Large intestine (tissue), 3 donors: ENCODE results near the gene HNRNPK. TPM values are rescaled to one million over a fixed set of nuclear protein-coding genes. Genes with fewer than 3 reads are reported as not detected.

Experiments
- DNase-seq, 2 donors: peaks; one replicate each; pipeline versions ENCODE4 v3.0.0 to v3.0.0-alpha.2; 2013
- H3K27ac ChIP-seq: one replicate; pipeline ENCODE4 v1.5.1; 2013; ENCODE audit warnings: low read length
- H3K27me3 ChIP-seq: 2 replicates; pipeline ENCODE4 v1.6.1; 2013; ENCODE audit warnings: low read length; ENCODE audit not compliant: control insufficient read depth, insufficient read depth
- H3K36me3 ChIP-seq: 2 replicates; pipeline ENCODE4 v1.6.1; 2013; ENCODE audit warnings: low read length; ENCODE audit not compliant: control insufficient read depth, insufficient read depth
- H3K4me1 ChIP-seq: one replicate; pipeline ENCODE4 v1.6.1; 2013; ENCODE audit warnings: low read length; ENCODE audit not compliant: control insufficient read depth, insufficient read depth
- H3K4me3 ChIP-seq: one replicate; pipeline ENCODE4 v1.5.1; 2013; ENCODE audit warnings: low read length
- H3K9me3 ChIP-seq: one replicate; pipeline ENCODE4 v1.6.1; 2013; ENCODE audit warnings: mild to moderate bottlenecking, low read depth, low read length, moderate library complexity; ENCODE audit not compliant: control insufficient read depth
- WGBS: methylation state at CpG from one replicate; pipeline ENCODE4 v1.1.5; 2013; ENCODE audit warnings: low lambda C conversion rate; ENCODE audit not compliant: insufficient coverage; 5-methylcytosine and 5-hydroxymethylcytosine counted together
- polyA plus RNA-seq: library from polyadenylated mRNA; unstranded; fragments of 120-200 nt; gene quantifications from one replicate; pipeline ENCODE4 v1.2.1, GENCODE V29; 2013

Gene HNRNPK
- polyA plus RNA-seq, 1 donor = 574 TPM

DNA sequence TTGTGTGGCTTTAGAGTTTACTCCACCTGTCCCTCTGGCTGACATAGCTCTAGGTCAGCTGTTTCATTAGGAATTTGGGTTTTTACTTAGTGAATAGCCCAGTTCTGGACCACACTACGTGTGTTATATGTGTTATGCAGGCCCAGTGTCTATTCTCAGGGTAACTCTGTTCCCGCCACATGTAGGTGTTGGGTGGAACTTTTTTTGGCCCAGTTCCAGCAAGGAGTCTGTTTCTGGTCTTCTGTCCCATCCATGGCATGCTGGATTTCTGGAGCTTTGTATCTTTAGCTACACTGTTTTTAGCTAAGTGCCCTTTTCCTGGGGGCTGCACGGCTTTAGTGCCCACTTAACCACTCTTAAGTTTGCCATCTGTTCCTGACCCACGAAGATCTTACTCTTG lies 16.1 kb upstream of the HNRNPK start:
- Histone ChIP-seq H3K4me1 (peaks cover 3% of the 10 kb centered on the region), H3K9me3 (peaks cover 2% of the 10 kb centered on the region), H3K4me3 (no peak overlapping the region), H3K27me3 (no peaks in the 10 kb centered on the region), H3K27ac (no peak overlapping the region), H3K36me3 (peaks cover 1% of the 10 kb centered on the region)
- no peak for DNase-seq
- WGBS = no CpG with 5 or more reads among the region's 4 CpGs

GRCh38 chr9:83992901-83993300 lies 12.9 kb upstream of the HNRNPK start:
- Histone ChIP-seq H3K4me3 (no peak overlapping the region), H3K27ac (no peak overlapping the region), H3K4me1 (no peaks in the 10 kb centered on the region), H3K36me3 (peaks cover 6% of the 10 kb centered on the region), H3K9me3 (peaks cover 2% of the 10 kb centered on the region), H3K27me3 (no peaks in the 10 kb centered on the region)
- DNase-seq = no peak

DNA sequence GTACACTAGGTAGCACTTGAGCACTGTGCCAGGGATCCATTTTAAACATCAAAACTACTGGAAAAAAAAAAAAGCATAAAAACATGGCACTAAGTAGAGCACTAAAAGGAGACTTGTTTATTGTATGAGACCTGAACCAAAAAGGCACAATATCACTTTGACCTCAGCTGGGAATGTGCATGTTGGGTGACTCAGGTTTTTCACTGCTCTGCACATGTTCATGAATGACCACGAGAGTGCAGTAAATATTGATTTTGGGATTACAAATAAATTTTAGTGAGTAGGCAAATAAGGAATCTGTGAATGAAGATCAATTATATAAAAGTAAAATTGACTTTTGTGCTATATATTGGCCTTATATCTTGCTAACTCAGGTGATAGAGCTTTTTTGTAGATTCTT lies 12.4 kb upstream of the HNRNPK start:
- WGBS = no CpG with 5 or more reads among the region's 1 CpG
- no peak overlapping the region for H3K27ac ChIP-seq
- no peak overlapping the region for H3K4me3 ChIP-seq
- peak; percentile 16 to 50 for DNase-seq
- no peaks in the 10 kb centered on the region for H3K27me3 ChIP-seq
- H3K36me3 ChIP-seq = peaks cover 6% of the 10 kb centered on the region
- peaks cover 2% of the 10 kb centered on the region for H3K9me3 ChIP-seq
- H3K4me1 ChIP-seq = no peaks in the 10 kb centered on the region

- no peak for DNase-seq
- Histone ChIP-seq H3K9me3 (no peaks in the 10 kb centered on the region), H3K27ac (no peak overlapping the region), H3K27me3 (no peaks in the 10 kb centered on the region), H3K4me1 (no peaks in the 10 kb centered on the region), H3K4me3 (no peak overlapping the region), H3K36me3 (peaks cover 6% of the 10 kb centered on the region)
- WGBS = no CpG with 5 or more reads among the region's 1 CpG
Measured at GRCh38 chr9:83991355-83991754, 11.3 kb upstream of the HNRNPK start.

GRCh38 chr9:83988411-83988810 lies 8.4 kb upstream of the HNRNPK start:
- no peak overlapping the region for H3K27ac ChIP-seq
- DNase-seq = no peak

DNA sequence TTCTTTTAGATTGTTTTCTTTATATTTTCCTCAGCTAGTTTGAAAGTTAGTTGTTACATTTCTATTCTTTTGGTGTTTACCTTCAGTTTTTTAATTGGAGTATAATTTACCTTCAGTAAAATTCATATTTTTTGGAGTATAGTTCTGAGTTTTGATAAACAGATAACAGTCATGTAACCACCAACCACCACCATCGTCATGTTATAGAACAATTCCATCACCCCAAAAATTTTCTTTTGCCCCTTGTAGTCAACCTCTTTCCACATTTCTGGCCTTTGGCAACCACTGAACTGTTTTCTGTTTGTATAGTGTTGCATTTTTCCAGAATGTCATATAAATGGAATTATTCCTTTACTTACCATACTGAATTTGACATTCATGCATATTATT lies 7.4 kb upstream of the HNRNPK start:
- WGBS = 100% methylated on average over 1 of the region's 1 CpG
- H3K27me3 ChIP-seq = no peaks in the 10 kb centered on the region
- DNase-seq = no peak
- H3K4me3 ChIP-seq = no peak overlapping the region
- peak overlapping the region; percentile 16 for H3K27ac ChIP-seq
- peaks cover 6% of the 10 kb centered on the region for H3K36me3 ChIP-seq
- H3K4me1 ChIP-seq = no peaks in the 10 kb centered on the region
- H3K9me3 ChIP-seq = no peaks in the 10 kb centered on the region

More at GRCh38 chr9:83988411-83988810, 8.4 kb upstream of the HNRNPK start:
- Histone ChIP-seq H3K4me3 (no peak overlapping the region), H3K4me1 (no peaks in the 10 kb centered on the region), H3K27me3 (no peaks in the 10 kb centered on the region), H3K9me3 (no peaks in the 10 kb centered on the region), H3K36me3 (peaks cover 6% of the 10 kb centered on the region)
- WGBS = no CpG with 5 or more reads among the region's 2 CpGs

DNA sequence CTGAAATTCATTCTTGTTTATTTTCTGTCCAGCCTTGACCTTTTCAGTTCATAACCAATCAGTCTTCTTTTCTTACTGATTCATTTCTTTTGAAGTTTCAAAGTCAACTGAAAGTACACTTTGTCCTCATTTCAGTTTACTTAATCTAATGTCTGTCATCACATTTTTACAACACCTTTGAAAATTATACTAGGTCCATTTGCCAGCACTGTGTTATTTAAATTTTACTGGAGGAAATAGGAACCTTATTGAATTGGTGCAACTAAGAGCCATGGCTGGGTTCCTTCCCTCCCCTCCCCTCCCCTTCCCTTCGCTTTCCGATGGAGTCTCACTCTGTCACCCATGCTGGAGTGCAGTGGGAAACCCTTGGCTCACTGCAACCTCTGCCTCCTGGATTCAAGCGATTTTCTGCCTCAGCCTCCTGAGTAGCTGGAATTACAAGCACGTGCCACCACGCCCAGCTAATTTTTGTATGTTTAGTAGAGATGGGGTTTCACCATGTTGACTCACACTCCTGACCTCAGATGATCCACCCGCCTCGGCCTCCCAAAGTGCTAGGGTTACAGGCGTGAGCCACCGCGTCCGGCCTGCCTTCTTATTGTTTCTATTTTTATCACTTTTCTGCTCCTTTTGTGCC lies 6.9 kb upstream of the HNRNPK start:
- Histone ChIP-seq H3K27ac (peak overlapping the region; percentile 16), H3K4me3 (no peak overlapping the region), H3K27me3 (no peaks in the 10 kb centered on the region), H3K4me1 (no peaks in the 10 kb centered on the region), H3K9me3 (no peaks in the 10 kb centered on the region), H3K36me3 (peaks cover 6% of the 10 kb centered on the region)
- no CpG with 5 or more reads among the region's 11 CpGs for WGBS
- peak; percentile 36 to 71 for DNase-seq

- H3K27me3 ChIP-seq = no peaks in the 10 kb centered on the region
- 93% methylated on average over 2 of the region's 3 CpGs for WGBS
- H3K9me3 ChIP-seq = no peaks in the 10 kb centered on the region
- H3K4me3 ChIP-seq = no peak overlapping the region
- DNase-seq = no peak
- H3K4me1 ChIP-seq = no peaks in the 10 kb centered on the region
- H3K27ac ChIP-seq = peak overlapping the region; percentile 16
- H3K36me3 ChIP-seq = peaks cover 6% of the 10 kb centered on the region
Measured at GRCh38 chr9:83986195-83986594, 6.2 kb upstream of the HNRNPK start.

DNA sequence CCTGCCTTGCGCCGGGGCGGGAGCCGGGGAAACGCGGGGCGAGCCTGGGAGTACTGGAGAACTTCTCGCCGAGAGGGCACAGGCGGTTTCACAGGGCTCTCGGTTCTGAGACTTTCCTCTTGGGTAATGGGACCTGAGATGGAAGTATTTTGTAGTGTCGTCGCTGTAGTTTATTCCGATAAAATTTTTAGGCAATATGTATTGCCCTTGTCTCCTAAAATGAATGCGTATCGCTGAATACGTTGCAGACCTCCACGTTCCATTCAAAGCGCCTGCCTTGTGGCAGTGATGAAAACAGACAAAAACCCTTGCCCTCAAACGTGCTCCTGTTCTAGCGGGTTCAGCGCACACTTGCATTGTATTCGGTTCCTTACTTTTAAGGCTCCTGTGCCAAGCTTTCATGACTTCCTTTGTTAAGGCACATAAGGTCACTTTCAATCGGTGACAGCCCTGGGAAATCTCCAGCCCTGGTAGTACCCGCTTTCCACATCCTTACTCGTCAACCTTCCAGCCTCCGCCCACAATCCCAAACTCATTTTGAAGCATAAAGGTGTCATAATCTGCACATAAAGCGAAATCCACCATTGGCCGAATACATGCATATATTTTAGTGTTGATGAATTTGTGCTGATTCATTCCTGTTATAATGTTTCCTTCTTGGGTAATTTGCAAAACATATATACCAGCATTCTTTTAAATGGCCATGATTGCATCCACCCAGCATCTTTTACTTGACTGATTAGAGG lies 1.3 kb upstream of the HNRNPK start:
- WGBS = no CpG with 5 or more reads among the region's 29 CpGs
- Histone ChIP-seq H3K9me3 (no peaks in the 10 kb centered on the region), H3K4me3 (peak overlapping the region; percentile 89), H3K4me1 (no peaks in the 10 kb centered on the region), H3K36me3 (peaks cover 14% of the 10 kb centered on the region), H3K27ac (peak overlapping the region; percentile 97), H3K27me3 (no peaks in the 10 kb centered on the region)
- DNase-seq = peak in 1 of 2 donors; percentile 27

DNA sequence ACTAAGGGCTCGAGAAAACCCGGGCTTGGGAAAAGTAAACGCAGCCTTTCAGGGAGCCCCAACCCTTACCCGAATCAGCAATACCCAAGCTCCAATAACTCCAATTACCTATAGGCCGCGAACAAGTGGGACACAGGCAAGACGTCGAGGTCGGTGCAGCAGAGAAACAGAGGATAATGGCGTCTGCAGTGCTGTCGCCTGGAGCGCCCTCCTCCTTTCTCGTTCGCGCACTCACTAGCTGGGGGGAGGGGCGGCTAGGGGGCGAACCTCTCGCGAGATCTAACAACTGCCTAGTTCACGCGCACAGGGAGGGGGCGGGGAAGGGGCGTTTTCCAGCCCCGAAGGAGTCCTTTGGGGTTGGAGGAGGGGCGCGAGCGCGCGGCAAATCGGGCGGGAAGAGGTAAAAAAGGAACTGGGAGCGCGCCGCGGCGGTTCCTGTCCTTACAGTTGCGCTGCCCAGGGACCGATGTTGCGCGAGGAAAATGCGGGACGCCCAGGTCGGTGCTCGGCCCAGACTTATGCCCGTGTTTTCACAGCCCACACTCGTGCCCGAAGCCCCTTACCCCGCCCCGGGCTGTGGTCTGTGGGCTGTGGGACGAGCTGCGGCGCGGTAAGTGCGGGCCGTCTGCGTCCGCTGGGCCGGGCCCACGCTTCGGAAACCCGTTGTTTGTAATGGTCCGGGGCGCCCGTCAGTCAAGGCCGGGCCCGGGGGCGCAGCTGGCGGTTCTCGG lies 545 bp upstream of the HNRNPK start, which contains the start of gene RMI1:
Gene RMI1, plus strand, starts transcription at position 411 of the 731 bp plus-strand sequence. CDS start 20,182 bp downstream, outside the sequence.
- Histone ChIP-seq H3K27me3 (no peaks in the 10 kb centered on the region), H3K36me3 (peaks cover 21% of the 10 kb centered on the region), H3K27ac (peak within 1 kb of the TSS; percentile 97), H3K4me3 (peak within 1 kb of the TSS; percentile 89), H3K9me3 (no peaks in the 10 kb centered on the region), H3K4me1 (no peaks in the 10 kb centered on the region)
- peak; percentile 98 for DNase-seq
- no CpG with 5 or more reads among the region's 69 CpGs for WGBS
